Activated CD8-positive, alpha-beta memory T cell treated with anti-CD3 and anti-CD28 coated beads, Interleukin-2, amount 50 U/mL, for 4 hours (primary cell): ENCODE measurements around the gene DGKQ.
A peak's percentile ranks its signal among the peaks of the same experiment; 100 is the strongest.

Experiments used
- DNase-seq: peaks from one replicate; pipeline ENCODE4 v3.0.0-alpha.2; 2020

DGKQ gene

DNA sequence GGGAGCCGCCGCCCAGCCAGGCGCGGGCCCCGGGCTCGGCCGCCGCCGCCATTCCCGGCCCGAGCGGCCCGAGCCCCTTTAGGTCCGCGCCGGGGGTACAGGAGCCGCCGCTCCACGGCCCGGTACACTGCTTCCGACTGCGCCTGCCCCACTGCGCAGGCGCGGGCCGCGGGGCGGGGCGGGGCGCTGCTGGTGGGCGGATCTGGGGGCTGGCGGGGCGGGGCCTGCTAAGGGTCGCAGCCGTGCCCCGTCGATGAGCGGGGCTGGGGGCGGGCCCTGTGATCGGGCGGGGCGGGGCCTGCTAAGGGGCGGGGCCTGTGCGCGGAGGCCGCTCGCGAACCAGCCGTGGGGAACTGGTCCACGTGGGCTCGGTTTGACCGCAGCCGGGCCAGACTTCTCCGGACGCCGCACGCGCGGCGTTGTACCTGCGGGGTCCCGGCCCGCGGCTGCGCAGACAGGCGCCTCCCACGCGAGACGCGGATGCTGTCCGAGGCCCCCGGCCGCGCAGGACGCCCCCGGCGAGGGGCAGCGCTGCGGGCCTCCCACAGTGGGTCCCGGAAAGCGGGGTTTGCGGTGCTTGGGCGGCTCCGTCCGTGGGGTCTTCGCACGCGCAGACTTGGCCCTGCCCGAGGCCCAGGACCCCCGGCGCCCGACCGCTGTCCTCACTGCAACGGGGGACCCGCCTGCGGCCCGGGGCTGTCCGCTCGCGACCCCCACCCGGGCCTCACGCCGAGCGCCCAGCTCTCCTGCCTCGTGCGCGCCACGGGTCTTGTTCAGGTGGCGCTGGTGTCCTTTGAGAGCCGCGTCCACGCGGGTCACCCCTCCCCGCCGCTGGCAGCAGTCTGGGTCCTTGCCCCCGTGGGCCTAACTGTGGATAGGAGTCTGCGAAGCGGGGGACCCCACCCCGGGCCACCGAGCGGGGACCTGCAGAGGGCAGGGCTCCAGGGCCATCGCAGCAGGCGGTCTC, at the start of gene DGKQ:
DGKQ (minus strand) TSS at position 139 of the 967 bp plus-strand sequence; CDS start at position 52, 87 bp downstream.
- peak; percentile 89 for DNase-seq

DNA sequence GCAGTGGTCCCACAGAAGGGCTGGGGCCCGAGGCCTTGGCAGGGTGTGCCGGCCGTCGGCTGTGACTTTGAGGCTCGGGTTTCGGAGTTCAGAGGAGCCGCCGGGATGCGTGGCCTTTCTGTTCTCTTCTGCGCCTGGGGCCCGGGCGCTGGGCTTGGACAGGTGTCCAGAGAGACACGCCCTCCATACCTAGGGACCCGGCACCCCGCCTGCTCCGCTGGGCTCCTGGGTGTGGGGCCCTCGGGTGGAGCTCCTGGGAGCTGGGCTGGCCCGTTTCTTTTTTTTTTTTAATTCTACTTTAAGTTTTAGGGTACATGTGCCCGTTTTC, 49.3 kb upstream of the DGKQ start:
- no peak for DNase-seq

DNA sequence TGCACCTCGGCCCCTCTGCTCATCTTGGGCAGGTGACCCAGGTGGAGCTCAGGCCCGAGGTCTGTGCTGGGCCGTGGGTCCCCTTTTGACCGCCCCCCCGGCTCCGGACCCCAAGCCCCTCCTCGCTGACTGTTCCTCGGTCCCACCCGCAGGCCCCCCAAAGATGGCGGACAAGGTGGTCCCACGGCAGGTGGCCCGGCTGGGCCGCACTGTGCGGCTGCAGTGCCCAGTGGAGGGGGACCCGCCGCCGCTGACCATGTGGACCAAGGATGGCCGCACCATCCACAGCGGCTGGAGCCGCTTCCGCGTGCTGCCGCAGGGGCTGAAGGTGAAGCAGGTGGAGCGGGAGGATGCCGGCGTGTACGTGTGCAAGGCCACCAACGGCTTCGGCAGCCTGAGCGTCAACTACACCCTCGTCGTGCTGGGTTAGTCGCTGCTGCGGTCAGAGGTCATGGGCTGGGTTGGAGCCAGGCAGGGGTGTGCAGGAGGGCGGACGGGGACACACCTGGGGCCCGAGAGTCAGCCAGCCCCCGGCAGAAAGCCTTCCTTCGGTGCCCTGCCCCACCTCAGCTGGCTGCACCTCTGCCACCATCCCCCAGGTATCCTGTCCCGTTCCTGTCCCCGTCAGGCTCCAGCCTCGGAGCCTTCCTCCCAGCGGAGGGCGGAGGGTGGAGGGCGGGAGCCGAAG, 48.8 kb upstream of the DGKQ start:
- DNase-seq: no peak

- DNase-seq: no peak
Measured at GRCh38 chr4:1021386-1022050, 48.1 kb upstream of the DGKQ start.

DNA sequence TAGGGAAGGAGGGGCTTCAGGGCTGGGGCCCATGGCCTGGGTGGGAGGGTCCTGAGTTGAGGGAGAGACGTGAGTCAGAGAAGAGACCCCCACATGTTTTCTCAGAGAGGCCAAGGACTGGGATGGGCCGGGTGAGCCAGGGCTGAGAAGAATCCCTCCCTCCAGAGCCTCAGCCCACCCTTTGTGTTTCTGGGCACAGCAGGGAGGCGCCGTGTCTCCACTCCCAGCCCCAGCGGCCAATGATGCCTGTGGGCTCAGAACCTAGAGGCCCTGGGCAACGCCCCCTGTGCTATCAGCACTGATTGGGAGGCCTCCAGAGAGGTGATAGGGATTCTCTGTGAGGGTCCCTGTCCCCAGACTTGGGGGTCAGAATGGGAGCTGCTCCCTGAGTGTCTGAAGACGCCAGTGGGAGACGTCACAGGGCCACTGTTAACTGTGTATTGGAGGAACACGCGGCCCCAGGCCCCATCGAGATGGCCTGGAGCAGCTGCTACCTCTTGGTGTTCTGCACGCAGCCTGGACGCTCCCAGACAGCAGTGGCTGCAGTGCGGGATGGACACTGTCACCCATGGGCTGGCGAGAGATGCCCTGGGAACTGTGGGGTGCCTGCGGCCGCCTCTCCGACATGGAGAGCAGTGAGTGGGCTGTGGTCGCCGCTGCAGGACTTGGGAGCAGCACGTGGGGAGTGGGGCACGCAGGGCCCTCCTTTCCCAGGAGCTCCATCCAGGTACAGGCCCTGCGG, 46.5 kb upstream of the DGKQ start:
- DNase-seq: no peak

GRCh38 chr4:1019320-1019719, 46.0 kb upstream of the DGKQ start:
- DNase-seq: no peak

- DNase-seq: no peak
Measured at GRCh38 chr4:1018147-1019020, 45.0 kb upstream of the DGKQ start.

- DNase-seq: no peak
Measured at GRCh38 chr4:1017706-1018105, 44.3 kb upstream of the DGKQ start.

DNA sequence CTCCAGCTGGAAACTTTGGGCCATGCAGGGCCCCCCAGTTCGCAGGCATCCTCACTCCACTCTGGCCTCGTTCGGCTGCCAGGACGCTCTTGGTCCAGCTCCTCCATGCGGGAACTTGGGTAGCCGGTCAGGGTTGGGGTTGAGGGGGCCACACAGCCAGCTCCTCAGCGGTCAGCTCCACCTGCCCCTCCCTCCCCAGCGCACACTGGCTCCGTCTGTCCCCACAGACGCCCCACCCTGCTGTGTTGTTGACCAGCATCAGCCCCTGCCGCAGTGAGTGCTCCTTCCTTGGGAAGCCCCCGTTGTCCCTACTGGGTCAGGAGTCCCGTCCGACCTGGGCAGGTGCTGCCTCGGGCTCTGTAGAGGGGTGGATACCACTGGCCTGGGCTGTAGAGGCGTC, 43.8 kb upstream of the DGKQ start:
- DNase-seq: no peak

DNA sequence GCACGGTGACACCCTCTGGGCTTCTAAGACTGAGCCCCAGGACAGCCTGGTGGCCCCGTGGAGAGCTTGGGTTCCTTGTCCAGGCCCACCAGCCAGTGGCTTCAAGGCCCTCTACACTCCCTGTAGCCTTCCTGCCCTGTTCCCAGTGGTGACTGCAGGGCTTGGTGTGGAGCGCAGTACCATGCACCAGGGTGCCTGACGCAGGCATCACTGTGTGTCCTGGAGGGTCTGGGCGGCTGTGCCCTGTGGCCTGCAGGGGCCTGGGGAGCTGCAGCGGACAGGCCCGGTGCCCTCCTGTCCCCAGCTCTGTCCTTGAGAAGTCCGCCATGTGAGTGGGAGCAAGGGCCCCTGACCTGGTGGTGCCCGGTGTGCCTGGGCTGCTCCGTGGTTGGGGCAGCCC, 42.4 kb upstream of the DGKQ start:
- no peak for DNase-seq

- DNase-seq: no peak
Measured at GRCh38 chr4:1015179-1015578, 41.8 kb upstream of the DGKQ start.

- DNase-seq: no peak
Measured at GRCh38 chr4:1014291-1015167, 41.2 kb upstream of the DGKQ start.

DNA sequence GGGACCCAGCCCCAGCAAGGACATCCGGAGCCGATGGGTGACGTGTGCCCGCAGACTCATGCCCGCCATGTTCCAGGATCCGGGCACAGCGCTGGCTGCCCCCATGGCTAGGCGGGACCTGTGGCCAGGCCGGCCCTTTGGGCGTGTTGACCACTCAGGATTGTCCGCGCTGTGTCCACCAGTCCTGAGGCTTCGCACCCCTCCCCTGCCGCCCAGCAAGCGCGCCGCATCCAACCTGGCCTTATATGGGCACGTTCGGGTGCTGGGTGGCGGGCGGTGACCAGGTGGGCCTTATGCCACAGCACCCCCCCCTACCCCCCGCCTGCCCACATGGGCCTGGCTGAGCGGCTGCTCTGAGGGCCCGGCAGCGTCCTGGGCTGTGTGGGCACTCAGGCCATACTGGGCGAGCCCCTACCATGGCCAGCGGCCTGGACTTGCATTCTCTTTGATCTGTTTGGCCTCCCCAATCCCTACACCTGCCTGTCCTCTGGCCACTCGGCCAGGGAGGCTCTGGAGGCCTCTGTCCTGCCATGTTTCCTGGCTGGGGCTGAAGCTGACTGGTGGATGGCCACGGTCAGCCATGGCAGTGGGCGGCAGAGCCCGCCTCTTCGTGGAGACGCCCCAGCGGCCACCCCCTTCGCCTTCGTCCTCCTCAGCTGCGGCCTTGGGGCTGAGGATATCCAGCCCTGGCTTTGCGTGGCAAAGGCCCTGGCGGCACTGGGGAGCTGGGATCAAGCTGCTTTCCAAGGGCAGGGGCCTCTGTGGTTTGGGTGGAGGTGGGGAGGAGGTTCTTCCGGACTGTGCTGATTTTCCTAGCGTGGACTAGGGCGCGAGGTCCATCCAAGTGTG, 40.1 kb upstream of the DGKQ start:
- no peak for DNase-seq

DNA sequence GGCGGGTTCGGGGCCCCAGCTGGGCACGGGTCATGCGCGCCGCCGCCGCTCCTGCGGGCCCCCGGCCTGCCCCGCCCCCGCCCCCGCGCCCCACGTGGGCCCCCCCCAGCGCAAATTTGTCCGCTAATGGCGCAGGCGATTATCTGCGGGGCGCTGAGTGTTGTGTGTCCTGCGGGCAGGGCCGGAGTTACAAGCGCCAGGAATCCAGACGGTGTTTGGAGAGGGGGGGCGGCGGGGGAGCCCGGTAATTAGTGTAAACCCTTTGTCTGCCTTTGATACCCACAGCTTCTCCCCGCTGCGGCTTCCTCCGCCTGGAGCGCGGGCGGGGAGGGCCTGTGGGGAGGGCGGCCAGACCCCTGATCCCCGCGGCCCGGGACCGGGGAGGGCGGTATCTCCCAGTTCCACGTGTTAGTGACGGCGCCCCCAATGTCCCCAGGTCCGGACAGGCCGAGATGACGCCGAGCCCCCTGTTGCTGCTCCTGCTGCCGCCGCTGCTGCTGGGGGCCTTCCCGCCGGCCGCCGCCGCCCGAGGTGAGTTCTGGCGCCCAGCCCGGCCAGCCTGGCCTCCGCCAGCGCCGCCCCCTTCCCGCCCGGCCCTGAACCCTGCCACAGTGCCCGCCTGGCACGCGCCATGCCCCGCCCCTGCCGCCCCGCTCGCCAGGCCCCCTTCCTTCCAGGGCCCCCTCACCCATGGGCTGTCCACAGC, 38.8 kb upstream of the DGKQ start:
- peak; percentile 43 for DNase-seq

- DNase-seq: no peak
Measured at GRCh38 chr4:1011666-1012033, 38.3 kb upstream of the DGKQ start.

DNA sequence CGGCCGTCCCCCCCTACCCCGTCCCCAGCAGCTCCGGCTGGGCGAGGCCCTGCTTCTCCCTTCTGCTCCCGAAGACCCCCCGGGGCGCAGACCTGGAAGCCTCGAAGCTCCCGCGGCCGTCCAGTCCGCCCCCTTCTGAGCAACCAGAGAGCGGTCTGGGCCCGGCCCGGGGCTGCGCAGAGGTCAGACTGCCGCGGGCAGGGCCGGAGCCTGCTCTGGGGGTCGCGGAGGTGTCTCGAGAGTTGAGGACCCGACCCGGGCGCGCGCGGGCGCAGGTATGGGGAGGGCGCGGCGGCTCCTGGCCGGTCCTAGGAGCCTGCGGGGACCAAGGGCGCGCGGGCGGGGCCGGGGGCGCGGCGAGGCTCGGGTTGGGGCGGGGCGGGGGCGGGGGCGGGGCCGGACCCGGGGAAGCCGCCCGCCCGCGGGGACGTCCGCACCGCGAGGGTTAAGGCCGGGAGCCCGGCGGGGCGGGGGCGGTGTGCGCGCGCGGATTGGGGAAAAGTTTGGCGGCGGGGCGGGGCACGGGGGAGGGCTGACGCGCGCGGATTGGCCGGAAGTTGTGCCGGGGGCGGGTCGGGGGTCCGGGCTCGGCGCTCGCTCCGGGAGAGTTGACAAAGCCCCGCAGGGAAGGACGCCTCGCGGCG, 37.8 kb upstream of the DGKQ start, which contains the start of gene FGFRL1:
FGFRL1 (plus strand) TSS at position 605 of the 644 bp plus-strand sequence. CDS start 860 bp downstream, outside the sequence.
- DNase-seq: peak; percentile 93

- peak; percentile 58 for DNase-seq
Measured at GRCh38 chr4:1010395-1011021, 37.1 kb upstream of the DGKQ start.
